Measurements from ENCODE around the gene PRR23E.

Gene PRR23E

DNA sequence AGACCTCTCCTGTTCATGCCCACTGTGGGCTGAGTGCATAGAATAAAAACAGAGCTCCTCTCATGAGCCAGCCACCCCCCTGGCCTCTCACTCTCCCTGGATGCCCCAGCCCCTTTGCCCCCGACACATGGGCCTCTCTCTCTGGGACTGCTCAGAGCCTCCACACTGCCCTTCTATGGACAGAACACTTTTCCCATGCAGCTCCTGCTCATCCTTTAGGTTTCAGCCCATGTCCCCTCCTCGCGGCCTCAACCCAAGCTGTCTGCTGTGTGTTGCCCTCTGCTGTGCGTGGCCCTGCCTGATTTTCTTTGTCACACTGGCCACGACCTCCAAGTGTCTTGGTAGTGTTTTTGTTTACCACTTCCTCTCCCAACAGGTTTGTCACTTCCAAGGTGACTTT, 20.7 kb upstream of the PRR23E start:
- Mint-ChIP-seq H3K4me3 (no peak overlapping the region), H3K4me1 (ENCODE audit: low read depth) (no peaks in the 10 kb centered on the region), H3K27me3 (peaks cover 51% of the 10 kb centered on the region)

DNA sequence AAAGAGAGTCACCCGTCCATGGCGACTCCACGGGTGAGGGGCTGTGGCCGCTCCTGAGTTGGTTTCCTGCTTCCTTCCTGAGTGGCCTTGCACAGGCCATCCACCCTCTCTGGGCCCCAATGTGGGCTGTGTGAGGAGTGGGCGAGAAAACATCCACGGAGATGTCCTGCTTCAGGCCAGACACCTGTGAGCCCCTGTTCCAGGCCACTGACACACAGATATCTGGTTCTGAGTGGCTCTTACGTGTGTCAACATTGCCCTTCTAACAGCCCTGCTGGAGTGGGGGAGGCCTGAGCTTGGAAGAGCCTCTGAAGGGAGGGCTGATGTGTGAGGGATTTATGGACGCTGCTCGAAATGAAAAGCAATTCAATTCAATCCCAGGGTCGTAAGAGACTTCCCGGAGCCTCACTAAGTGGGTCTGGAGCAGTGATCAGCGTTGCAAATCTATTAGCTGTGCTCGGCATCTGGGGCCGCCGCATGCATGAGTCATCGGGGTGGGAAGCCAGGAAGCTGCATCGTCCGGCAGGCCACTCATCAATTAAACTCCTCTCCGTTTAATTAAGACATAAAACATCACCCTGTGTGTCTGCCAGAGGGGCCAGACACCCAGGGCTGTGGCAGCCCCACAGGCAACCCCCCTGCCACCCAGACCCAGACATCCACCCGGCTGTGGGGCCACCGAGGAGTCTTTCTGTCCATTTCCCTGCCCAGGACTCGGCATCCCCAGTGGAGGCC, 20.0 kb upstream of the PRR23E start:
- Mint-ChIP-seq H3K36me3 (ENCODE audit: low read depth) (no peaks in the 10 kb centered on the region), H3K27me3 (peaks cover 51% of the 10 kb centered on the region), H3K9me3 (no peaks in the 10 kb centered on the region), H3K27ac (no peak overlapping the region), H3K4me3 (no peak overlapping the region), H3K4me1 (ENCODE audit: low read depth) (no peaks in the 10 kb centered on the region)
- peak; percentile 14 for DNase-seq

More for the DNA sequence above, 20.7 kb upstream of the PRR23E start:
- peak; percentile 12 for DNase-seq
- no peak overlapping the region for H3K27ac Mint-ChIP-seq
- no peaks in the 10 kb centered on the region for H3K9me3 Mint-ChIP-seq
- H3K36me3 Mint-ChIP-seq (ENCODE audit: low read depth), result no peaks in the 10 kb centered on the region

DNA sequence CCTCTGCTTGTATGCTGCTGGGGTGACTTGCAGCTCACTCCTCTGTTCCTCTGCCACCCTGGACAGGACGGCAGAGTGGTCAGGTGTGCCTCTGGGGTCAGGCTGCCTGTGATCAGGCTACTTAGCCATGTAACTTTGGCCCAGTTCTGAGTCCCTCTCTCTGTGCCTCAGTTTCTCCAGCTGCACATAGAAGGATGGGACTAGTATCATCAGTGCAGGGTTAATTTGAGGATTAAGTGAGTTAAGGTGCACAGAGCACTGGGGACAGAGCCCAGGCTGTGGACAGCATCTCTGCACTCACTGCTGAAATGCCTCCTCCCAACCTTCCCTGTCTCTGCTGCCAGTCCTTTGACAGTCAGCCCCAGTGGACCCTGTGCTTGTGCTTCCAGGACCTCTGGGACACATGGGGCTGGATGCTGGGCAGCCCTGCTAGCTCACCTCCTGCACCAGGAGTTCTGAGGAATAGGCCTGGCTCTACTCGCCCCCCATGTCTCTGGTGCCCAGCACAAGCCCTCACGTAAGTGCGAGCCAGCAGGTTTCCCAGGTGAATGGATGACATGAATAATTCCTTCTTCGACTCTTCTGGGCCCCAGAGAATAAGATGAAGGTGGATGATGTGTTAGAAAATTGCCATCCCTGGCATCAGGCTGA, 19.3 kb upstream of the PRR23E start:
- H3K27me3 Mint-ChIP-seq, result peaks cover 45% of the 10 kb centered on the region
- H3K4me3 Mint-ChIP-seq, result no peak overlapping the region
- H3K9me3 Mint-ChIP-seq, result no peaks in the 10 kb centered on the region
- H3K27ac Mint-ChIP-seq, result no peak overlapping the region
- H3K4me1 Mint-ChIP-seq (ENCODE audit: low read depth), result no peaks in the 10 kb centered on the region
- H3K36me3 Mint-ChIP-seq (ENCODE audit: low read depth), result no peaks in the 10 kb centered on the region
- DNase-seq, result no peak

DNA sequence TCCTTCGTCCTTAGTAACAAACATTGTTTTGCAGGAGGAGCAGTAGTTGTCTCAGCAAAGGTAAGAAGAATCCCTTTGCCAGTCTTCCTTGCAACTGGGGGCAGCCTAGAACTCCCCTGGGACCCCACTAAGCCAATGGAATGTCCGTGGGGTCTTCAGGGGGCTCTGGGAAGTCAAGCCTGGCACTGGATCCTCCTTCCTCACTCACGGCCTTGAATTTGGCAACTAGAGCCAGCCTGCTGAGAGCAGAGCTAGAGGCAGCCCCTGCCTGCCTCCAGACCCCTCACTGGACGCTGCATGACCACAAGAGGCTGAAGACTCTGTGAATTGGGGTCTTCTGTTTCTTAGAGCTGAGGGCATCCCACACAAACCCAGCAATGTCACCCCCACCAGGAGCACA, 18.6 kb upstream of the PRR23E start:
- Mint-ChIP-seq H3K9me3 (no peaks in the 10 kb centered on the region), H3K4me1 (ENCODE audit: low read depth) (no peaks in the 10 kb centered on the region), H3K4me3 (no peak overlapping the region), H3K36me3 (ENCODE audit: low read depth) (no peaks in the 10 kb centered on the region), H3K27ac (no peak overlapping the region), H3K27me3 (peaks cover 40% of the 10 kb centered on the region)
- no peak for DNase-seq

DNA sequence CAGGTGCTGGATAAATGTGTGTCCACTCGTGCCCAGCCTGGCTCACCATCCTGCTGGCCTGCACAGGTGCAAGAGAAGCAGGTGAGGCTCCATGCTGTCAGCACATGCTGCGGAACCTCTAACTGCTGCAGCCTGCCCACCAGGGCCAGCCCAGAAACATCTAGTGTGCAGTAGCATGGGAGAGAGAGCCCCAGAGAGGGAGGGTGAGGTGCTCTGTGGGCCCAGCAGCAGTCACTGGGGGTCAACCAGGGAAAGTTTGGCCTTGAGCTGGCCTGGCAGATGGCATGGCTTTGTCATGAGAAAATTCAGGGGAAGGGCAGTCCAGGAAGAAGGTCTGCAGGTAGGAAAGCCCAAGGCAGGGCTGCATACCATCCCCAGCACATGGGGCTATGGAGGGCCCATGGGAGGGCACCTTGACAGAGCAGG, 18.2 kb upstream of the PRR23E start:
- Mint-ChIP-seq H3K27me3 (peaks cover 40% of the 10 kb centered on the region), H3K36me3 (ENCODE audit: low read depth) (no peaks in the 10 kb centered on the region), H3K4me3 (no peak overlapping the region), H3K9me3 (no peaks in the 10 kb centered on the region), H3K27ac (no peak overlapping the region), H3K4me1 (ENCODE audit: low read depth) (no peaks in the 10 kb centered on the region)
- peak; percentile 15 for DNase-seq

DNA sequence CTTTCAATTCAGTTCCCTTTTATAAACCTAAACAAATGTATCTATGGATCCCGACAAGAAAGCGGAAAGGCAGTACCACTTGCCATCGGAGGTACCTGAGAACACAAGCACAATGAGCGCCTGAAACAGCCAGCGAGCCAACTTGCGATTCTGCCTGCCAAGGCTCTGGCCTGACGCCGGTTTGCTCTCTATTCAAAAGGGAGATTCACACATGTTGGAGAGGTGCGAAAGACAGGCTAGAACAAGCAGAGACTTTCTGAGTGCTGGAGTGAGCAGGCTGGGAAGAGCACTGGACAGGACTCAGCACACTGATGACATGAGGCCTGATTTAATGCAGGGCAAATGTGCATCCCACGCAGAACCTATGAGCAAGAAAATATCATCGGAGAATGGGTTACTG, 17.7 kb upstream of the PRR23E start:
- DNase-seq, result no peak
- Mint-ChIP-seq H3K4me3 (no peak overlapping the region), H3K4me1 (ENCODE audit: low read depth) (no peaks in the 10 kb centered on the region), H3K36me3 (ENCODE audit: low read depth) (no peaks in the 10 kb centered on the region), H3K27ac (no peak overlapping the region), H3K9me3 (no peaks in the 10 kb centered on the region), H3K27me3 (peaks cover 39% of the 10 kb centered on the region)

DNA sequence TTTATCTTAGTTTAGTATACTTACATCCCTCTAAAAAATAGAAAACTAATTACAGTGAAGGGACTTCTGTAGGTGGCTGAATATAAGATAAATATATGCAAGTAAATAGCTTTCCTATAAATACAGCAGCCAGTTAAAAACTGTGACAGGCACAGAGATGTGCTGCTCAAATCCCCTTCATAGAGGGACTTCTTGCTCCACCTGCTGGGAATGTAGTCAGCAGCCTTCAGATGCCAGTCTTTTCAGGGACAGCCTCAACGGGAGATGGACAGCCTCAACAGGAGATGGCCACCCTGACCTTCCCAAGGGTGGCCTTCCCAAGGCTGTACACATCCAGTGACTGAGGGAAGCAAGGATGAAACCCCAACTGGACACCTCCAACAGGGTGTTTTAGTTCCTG, 15.7 kb upstream of the PRR23E start:
- Mint-ChIP-seq H3K27ac (no peak overlapping the region), H3K9me3 (no peaks in the 10 kb centered on the region), H3K36me3 (ENCODE audit: low read depth) (no peaks in the 10 kb centered on the region), H3K4me1 (ENCODE audit: low read depth) (no peaks in the 10 kb centered on the region), H3K27me3 (peaks cover 20% of the 10 kb centered on the region), H3K4me3 (no peak overlapping the region)
- no peak for DNase-seq

DNA sequence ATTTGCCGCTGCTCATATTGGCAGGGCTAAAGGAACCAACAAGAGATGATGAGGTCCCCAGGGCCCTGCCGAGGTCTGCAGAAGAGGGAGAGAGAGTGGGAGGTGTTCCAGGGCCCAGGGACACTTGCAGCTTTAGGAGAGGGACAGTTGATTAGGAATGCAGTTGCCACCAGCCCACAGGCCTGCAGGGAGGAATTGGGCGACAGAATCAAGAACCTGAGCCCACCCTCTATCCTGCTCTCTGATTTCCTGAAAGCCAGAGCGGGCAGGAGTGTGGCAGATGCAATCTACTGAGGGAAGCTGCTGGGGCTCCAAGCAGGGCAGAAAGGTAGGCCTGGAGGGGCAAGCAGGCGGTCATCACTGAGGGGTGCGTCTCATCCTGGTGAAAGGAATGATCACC, 12.1 kb upstream of the PRR23E start:
- no peak overlapping the region for H3K4me3 Mint-ChIP-seq
- H3K4me1 Mint-ChIP-seq (ENCODE audit: low read depth), result no peaks in the 10 kb centered on the region
- no peak for DNase-seq
- no peak overlapping the region for H3K27ac Mint-ChIP-seq
- H3K27me3 Mint-ChIP-seq, result peaks cover 3% of the 10 kb centered on the region
- H3K36me3 Mint-ChIP-seq (ENCODE audit: low read depth), result no peaks in the 10 kb centered on the region
- H3K9me3 Mint-ChIP-seq, result no peaks in the 10 kb centered on the region

DNA sequence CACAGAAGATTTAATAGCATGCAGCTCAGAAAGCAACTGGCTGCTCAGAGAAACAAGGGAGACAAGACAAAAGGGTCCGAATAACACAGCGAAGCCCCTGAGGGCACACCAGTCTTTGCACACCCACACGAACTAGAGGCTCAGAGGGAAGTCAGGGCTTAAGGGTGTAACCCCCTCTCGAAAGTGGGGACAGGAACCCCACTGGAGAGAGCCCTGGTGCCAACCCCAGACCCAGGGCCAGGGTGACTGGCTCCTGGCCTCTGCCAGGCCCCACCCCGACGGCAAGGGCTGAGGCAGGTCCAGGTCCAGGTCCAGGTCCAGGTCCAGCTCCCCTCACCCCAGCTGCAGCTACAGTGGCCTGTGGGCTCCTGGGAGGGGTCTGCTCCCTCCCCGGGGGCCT, 10.5 kb upstream of the PRR23E start:
- Mint-ChIP-seq H3K9me3 (no peaks in the 10 kb centered on the region), H3K36me3 (ENCODE audit: low read depth) (no peaks in the 10 kb centered on the region), H3K27me3 (peaks cover 3% of the 10 kb centered on the region), H3K27ac (no peak overlapping the region), H3K4me3 (no peak overlapping the region), H3K4me1 (ENCODE audit: low read depth) (no peaks in the 10 kb centered on the region)
- no peak for DNase-seq

DNA sequence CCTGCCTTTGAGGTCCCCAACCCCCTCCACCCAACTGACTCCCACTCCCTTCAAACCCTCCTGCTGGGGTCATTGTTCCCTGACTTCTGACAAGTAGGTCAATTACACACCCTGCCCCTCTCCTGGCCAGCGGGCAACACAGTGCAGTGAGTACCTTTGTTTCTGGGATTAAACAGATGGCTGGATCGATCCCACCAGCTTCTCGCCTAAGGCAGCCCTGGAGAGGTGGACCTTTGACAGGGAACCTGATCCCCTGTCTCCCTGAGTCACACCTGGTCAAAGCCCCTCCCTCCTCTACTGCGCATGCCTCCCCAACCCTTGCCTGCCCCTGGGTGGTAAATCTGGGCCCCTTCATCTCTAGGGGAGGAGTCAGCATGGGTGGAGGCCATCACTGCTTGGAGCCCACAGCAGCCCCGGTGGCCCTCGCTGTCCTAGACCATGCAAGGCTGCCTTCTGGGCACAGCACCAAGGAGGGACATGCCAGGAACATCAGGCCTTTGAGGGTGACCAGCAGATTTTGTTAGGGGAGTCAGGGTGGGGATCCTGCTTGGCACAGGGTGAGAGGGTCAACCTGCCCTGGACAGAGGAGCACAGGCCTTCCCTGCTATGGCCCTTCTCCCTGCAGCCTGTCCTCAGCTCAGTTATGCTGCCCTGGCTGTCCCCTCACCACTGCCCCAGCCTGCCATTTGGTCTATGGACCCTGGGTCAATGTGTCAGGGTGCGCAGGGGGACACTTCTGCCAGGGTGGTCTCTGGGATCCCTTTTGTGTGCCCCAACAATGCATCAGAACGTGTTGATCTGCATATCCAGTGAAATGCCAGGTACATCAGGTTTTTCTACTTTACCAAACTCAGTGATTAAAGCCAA, 9.8 kb upstream of the PRR23E start:
- no peak overlapping the region for H3K4me3 Mint-ChIP-seq
- H3K27ac Mint-ChIP-seq, result no peak overlapping the region
- H3K4me1 Mint-ChIP-seq (ENCODE audit: low read depth), result no peaks in the 10 kb centered on the region
- H3K9me3 Mint-ChIP-seq, result peaks cover 3% of the 10 kb centered on the region
- DNase-seq, result no peak
- peaks cover 3% of the 10 kb centered on the region for H3K27me3 Mint-ChIP-seq
- H3K36me3 Mint-ChIP-seq (ENCODE audit: low read depth), result no peaks in the 10 kb centered on the region

DNA sequence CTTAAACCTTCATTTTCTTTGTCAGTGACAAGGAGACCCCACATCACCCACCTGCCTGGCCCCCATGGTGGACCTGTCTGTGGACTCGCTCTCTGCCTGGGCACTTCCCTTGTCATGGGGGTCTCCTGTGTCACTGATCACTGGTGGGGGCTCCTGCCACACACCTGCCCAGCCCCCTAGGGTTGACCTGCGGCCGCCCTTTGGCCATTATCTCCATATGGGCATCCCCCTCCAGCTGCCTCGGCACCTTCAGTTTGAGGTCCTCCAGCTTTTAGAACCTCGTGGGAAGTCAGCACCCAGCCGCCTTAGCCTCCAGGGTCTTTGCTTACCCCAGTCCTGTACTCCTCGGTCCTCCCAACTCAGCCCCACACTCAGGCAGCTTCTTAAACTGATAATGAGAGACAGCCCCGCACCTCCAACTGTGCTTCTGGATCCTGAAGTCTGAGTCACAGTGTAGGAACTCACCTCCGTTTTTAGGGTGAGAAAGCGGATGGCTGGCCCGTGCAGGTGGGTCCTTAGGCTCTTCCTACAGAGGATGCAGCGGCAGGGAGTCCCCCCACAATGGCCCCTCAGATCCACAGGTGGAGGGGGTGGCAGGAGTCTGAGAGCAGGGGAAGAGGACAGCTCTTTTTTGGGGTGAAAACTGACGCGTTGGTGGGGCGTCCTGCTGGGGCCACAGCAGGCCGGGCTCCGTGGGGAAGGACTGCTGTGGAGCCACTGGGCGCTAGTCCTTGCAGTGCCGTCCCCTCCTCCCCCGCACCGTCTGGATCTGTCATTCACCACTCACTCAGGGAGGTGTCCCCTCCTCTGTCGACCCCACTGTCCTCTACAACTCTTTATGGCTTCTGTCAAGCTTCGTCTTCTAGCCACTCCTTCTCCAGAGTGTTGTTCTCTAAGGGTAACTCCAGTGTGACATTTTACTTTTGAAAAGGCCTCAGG, 8.7 kb upstream of the PRR23E start:
- peaks cover 7% of the 10 kb centered on the region for H3K9me3 Mint-ChIP-seq
- no peak overlapping the region for H3K27ac Mint-ChIP-seq
- no peaks in the 10 kb centered on the region for H3K4me1 Mint-ChIP-seq (ENCODE audit: low read depth)

DNA sequence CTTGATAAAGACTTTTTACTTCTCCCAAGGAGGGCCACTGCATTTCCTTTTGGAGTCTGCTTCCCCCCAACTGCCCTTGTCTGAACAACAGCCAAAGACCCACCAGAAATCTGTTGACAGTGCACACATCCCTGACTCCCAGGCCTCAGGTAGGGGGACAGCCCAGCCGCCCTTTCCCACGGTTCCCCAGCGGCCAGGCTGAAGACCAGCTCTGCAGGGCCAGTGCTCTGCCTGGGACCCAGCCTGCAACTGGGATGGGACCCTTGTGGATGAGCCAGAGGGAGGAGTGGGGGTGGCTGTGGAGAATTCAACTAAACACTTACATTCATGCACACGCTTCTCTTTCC, 8.1 kb upstream of the PRR23E start:
- H3K4me3 Mint-ChIP-seq, result no peak overlapping the region
- peaks cover 3% of the 10 kb centered on the region for H3K27me3 Mint-ChIP-seq
- peaks cover 7% of the 10 kb centered on the region for H3K9me3 Mint-ChIP-seq
- no peaks in the 10 kb centered on the region for H3K36me3 Mint-ChIP-seq (ENCODE audit: low read depth)
- no peaks in the 10 kb centered on the region for H3K4me1 Mint-ChIP-seq (ENCODE audit: low read depth)
- H3K27ac Mint-ChIP-seq, result no peak overlapping the region
- DNase-seq, result no peak

More for the DNA sequence above, 8.7 kb upstream of the PRR23E start:
- DNase-seq, result no peak
- Mint-ChIP-seq H3K27me3 (peaks cover 3% of the 10 kb centered on the region), H3K36me3 (ENCODE audit: low read depth) (no peaks in the 10 kb centered on the region), H3K4me3 (no peak overlapping the region)

DNA sequence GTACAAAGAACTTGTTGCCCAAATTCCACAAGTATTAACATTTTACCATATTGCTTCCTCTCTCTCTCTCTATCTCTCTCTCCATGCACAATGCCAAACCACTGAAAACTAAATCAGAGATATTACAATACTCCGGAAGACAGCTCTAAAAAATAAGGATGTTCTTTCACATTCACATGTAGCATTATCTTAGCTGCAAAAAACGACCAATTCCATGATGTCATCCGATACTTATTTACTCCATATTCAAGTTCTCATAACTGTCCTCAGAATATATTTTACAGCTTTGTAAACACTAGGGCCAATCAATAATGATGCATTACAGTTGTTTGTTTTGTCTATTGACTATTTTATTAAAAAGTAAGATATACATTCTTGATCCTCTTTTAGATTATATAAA, 7.7 kb upstream of the PRR23E start:
- Mint-ChIP-seq H3K9me3 (peaks cover 7% of the 10 kb centered on the region), H3K27ac (no peak overlapping the region), H3K4me3 (no peak overlapping the region), H3K36me3 (ENCODE audit: low read depth) (no peaks in the 10 kb centered on the region), H3K27me3 (peaks cover 3% of the 10 kb centered on the region), H3K4me1 (ENCODE audit: low read depth) (no peaks in the 10 kb centered on the region)
- DNase-seq, result no peak

All from activated T-cell treated with anti-CD3 and anti-CD28 coated beads, Interleukin-2, amount 50 U/mL, for 24 hours (primary cell).